ENCODE results near the gene LRCOL1. TPM values are rescaled to one million over a fixed set of nuclear protein-coding genes. Genes with fewer than 3 reads are reported as not detected.
A peak's percentile ranks its signal among the peaks of the same experiment; 100 is the strongest.

The LRCOL1 gene
- total RNA-seq, 1 experiment from 2014 or later, result not detected

GRCh38 chr12:132555686-132556085, 54.7 kb downstream of the LRCOL1 start:
- H3K36me3 ChIP-seq, result no peaks in the 10 kb centered on the region
- no peaks in the 10 kb centered on the region for H3K27me3 ChIP-seq
- no peak overlapping the region for H3K27ac ChIP-seq
- no peak overlapping the region for H3K4me3 ChIP-seq
- no peak for DNase-seq
- no peaks in the 10 kb centered on the region for H3K9me3 ChIP-seq (replicated peaks)
- H3K4me1 ChIP-seq, result no peaks in the 10 kb centered on the region

GRCh38 chr12:132554845-132555630, 55.3 kb downstream of the LRCOL1 start:
- H3K36me3 ChIP-seq, result no peaks in the 10 kb centered on the region
- DNase-seq, result peak in 1 of 2 experiments; percentile 25
- no peaks in the 10 kb centered on the region for H3K4me1 ChIP-seq
- H3K4me3 ChIP-seq, result no peak overlapping the region
- no peak overlapping the region for H3K27ac ChIP-seq
- no peaks in the 10 kb centered on the region for H3K27me3 ChIP-seq
- H3K9me3 ChIP-seq (replicated peaks), result no peaks in the 10 kb centered on the region

Other genes with a start within 250 kb of the LRCOL1 start
- gene FBRSL1, start 120.4 kb downstream of the LRCOL1 start, total RNA-seq (2014; rRNA removed; shearing (Covaris generic)), result 15.6 and 15.7 TPM in 2 replicates
- gene P2RX2, start 8.2 kb upstream of the LRCOL1 start, total RNA-seq (2014; rRNA removed; shearing (Covaris generic)), result not detected in 2 replicates
- gene POLE, start 76.8 kb upstream of the LRCOL1 start, total RNA-seq (2014; rRNA removed; shearing (Covaris generic)), result 68.4 and 95.8 TPM in 2 replicates
- 86.7 and 94.9 TPM in 2 replicates for gene PXMP2, start 77.0 kb upstream of the LRCOL1 start, total RNA-seq (2014; rRNA removed; shearing (Covaris generic))
- 41.9 and 45.4 TPM in 2 replicates for gene PGAM5, start 100.3 kb upstream of the LRCOL1 start, total RNA-seq (2014; rRNA removed; shearing (Covaris generic))
- gene ANKLE2, start 151.2 kb upstream of the LRCOL1 start, total RNA-seq (2014; rRNA removed; shearing (Covaris generic)), result 58.8 and 59.1 TPM in 2 replicates
- gene GOLGA3, start 218.3 kb upstream of the LRCOL1 start, total RNA-seq (2014; rRNA removed; shearing (Covaris generic)), result 36.0 and 40.3 TPM in 2 replicates

Measured in SJCRH30 (cell line).